ENCODE results near the gene ZNF324. TPM values are rescaled to one million over a fixed set of nuclear protein-coding genes. Genes with fewer than 3 reads are reported as not detected.

ZNF324 gene
- total and polyA plus RNA-seq, 9 of the 15 experiments (the other 6 are each of a cell fraction or from before 2014, with no cell fraction given): 0.92 to 16.4 (median 5.3) TPM

DNA sequence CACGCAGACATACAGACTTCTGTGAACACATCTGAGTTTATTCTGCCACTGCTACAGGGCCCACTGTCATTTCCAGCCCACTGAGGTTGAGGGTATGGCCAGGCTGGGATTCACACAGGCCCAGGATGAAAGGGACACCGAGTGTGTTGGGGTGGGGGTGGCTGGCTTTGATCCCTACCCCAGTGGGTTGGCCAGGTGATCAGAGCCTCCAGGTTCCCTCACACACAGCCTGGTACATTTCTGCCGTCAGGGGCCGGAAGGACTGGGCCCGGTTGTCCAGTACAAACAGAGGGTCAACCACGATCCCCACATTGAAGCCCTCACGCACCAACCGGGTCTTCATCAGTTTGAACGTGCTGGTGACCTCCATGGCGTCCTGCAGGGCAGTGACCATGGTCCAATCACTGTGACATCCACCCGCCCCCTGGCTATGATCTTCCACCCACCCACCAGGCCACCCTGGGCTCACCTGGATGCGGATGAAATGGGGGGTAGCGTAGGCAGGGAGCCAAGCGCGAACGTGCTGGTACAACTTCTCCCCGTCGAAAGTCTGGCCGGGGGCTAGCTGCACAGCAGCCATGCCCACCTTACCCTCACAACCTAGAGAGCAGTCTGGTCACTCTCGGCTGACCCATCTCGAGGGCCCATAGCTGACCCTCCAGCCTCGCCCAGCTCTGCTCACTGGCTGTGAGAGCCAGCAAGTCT is 31.6 kb downstream of the ZNF324 start:
- POLR2A ChIA-PET: interaction anchor here (3.1 kb wide), 1 partner anchor 21 kb away, joined by 14 read pairs; the partner anchor contains the start of gene ZBTB45
- TSS peak; percentile 82 for BruUV-seq (replicated peaks)
- TF ChIP-seq, protein P1, sequence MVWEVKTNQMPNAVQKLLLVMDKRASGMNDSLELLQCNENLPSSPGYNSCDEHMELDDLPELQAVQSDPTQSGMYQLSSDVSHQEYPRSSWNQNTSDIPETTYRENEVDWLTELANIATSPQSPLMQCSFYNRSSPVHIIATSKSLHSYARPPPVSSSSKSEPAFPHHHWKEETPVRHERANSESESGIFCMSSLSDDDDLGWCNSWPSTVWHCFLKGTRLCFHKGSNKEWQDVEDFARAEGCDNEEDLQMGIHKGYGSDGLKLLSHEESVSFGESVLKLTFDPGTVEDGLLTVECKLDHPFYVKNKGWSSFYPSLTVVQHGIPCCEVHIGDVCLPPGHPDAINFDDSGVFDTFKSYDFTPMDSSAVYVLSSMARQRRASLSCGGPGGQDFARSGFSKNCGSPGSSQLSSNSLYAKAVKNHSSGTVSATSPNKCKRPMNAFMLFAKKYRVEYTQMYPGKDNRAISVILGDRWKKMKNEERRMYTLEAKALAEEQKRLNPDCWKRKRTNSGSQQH (CRISPR knock-in tag; IDR thresholded peaks at IDR 0.05): no peak
- no peak for TF ChIP-seq BRCA1 (IDR thresholded peaks at IDR 0.05)
- no peak for TF ChIP-seq BRCA1 (CRISPR knock-in tag; IDR thresholded peaks at IDR 0.05)
- TF ChIP-seq, protein P2, sequence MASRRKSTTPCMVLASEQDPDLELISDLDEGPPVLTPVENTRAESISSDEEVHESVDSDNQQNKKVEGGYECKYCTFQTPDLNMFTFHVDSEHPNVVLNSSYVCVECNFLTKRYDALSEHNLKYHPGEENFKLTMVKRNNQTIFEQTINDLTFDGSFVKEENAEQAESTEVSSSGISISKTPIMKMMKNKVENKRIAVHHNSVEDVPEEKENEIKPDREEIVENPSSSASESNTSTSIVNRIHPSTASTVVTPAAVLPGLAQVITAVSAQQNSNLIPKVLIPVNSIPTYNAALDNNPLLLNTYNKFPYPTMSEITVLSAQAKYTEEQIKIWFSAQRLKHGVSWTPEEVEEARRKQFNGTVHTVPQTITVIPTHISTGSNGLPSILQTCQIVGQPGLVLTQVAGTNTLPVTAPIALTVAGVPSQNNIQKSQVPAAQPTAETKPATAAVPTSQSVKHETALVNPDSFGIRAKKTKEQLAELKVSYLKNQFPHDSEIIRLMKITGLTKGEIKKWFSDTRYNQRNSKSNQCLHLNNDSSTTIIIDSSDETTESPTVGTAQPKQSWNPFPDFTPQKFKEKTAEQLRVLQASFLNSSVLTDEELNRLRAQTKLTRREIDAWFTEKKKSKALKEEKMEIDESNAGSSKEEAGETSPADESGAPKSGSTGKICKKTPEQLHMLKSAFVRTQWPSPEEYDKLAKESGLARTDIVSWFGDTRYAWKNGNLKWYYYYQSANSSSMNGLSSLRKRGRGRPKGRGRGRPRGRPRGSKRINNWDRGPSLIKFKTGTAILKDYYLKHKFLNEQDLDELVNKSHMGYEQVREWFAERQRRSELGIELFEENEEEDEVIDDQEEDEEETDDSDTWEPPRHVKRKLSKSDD (conservative IDR thresholded peaks at IDR 0.05; ENCODE audit: low read length): no peak
- 0 out of 2 replicates have a peak, but pooled peaks have one; percentile 3 for TF ChIP-seq RB1 (IDR thresholded peaks at IDR 0.05; ENCODE audit: low read depth)
- TF ChIP-seq ETV1 (tag; conservative IDR thresholded peaks at IDR 0.05; ENCODE audit: low read depth): peak; percentile 29; the same call in 1 of the 2 replicates
- no peak for TF ChIP-seq JUN (IDR thresholded peaks at IDR 0.05; ENCODE audit: borderline replicate concordance, low read depth, low read length)
- 0 out of 2 replicates have a peak, but pooled peaks have one; percentile 35 for TF ChIP-seq JUN (CRISPR knock-in tag; IDR thresholded peaks at IDR 0.05; ENCODE audit: borderline replicate concordance)
- no peak for TF ChIP-seq ZNF197 (CRISPR knock-in tag; IDR thresholded peaks at IDR 0.05; ENCODE audit: low read depth)
- no peak for TF ChIP-seq ZNF23 (CRISPR knock-in tag; IDR thresholded peaks at IDR 0.05)
- TF ChIP-seq HDAC2 (IDR thresholded peaks at IDR 0.05): 0 out of 2 replicates have a peak, but pooled peaks have one; percentile 29
- TF ChIP-seq, protein P3, sequence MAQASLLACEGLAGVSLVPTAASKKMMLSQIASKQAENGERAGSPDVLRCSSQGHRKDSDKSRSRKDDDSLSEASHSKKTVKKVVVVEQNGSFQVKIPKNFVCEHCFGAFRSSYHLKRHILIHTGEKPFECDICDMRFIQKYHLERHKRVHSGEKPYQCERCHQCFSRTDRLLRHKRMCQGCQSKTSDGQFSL (CRISPR knock-in tag; IDR thresholded peaks at IDR 0.05): 0 out of 2 replicates have a peak, but pooled peaks have one; percentile 10
- TF ChIP-seq, protein P3 (tag; IDR thresholded peaks at IDR 0.05): no peak
- peak; percentile 61 for TF ChIP-seq SAP30 (IDR thresholded peaks at IDR 0.05; ENCODE audit: borderline replicate concordance, insufficient read depth, low read depth, low read length, poor library complexity, severe bottlenecking)
- TF ChIP-seq, protein P4, sequence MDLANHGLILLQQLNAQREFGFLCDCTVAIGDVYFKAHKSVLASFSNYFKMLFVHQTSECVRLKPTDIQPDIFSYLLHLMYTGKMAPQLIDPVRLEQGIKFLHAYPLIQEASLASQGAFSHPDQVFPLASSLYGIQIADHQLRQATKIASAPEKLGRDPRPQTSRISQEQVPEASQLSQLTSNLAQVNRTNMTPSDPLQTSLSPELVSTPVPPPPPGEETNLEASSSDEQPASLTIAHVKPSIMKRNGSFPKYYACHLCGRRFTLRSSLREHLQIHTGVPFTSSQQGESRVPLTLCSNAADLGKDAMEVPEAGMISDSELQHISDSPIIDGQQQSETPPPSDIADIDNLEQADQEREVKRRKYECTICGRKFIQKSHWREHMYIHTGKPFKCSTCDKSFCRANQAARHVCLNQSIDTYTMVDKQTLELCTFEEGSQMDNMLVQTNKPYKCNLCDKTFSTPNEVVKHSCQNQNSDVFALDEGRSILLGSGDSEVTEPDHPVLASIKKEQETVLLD (IDR thresholded peaks at IDR 0.05): no peak

More for the DNA sequence above, 31.6 kb downstream of the ZNF324 start:
- Histone ChIP-seq H3K27me3 (ENCODE audit: control insufficient read depth in 2 of 2, insufficient read depth in 2 of 2, low read length in 2 of 2) (no peaks in the 10 kb centered on the region), H3K4me3 (peak overlapping the region; percentile 67), H3K9me1 (ENCODE audit: control insufficient read depth, insufficient read depth, low read length) (no peaks in the 10 kb centered on the region), H3K79me2 (ENCODE audit: control insufficient read depth, insufficient read depth, low read length) (peaks cover 45% of the 10 kb centered on the region), H4K20me1 (replicated peaks; ENCODE audit: control insufficient read depth, insufficient read depth, low read length) (no peaks in the 10 kb centered on the region), H3K4me2 (ENCODE audit: insufficient read depth, low read length) (peak overlapping the region; percentile 97), H3K36me3 (ENCODE audit: control insufficient read depth, insufficient read depth, low read length) (peaks cover 4% of the 10 kb centered on the region; the same call in 1 of the 3 replicates), H3K9ac (ENCODE audit: insufficient read depth in 1 of 2, low read depth in 2 of 2, low read length in 2 of 2) (peak overlapping the region; percentile 80 to 99), H3K4me1 (replicated peaks in 1 of 2; ENCODE audit: control insufficient read depth in 2 of 2, insufficient read depth in 2 of 2, low read length in 2 of 2) (peaks cover 22 to 32% of the 10 kb centered on the region in 2 experiments; a peak in 4 of 5 replicates), H3K9me3 (replicated peaks; ENCODE audit: control insufficient read depth, insufficient read depth, low read depth, low read length) (no peaks in the 10 kb centered on the region), H2AFZ (ENCODE audit: low read depth, low read length) (peak overlapping the region; percentile 83), H3K27ac (ENCODE audit: extremely low read depth, low read depth, low read length) (peak overlapping the region; percentile 73)
- CTCF ChIA-PET (ENCODE audit: low intra/inter-chr PET ratio): no interaction called here
- in situ Hi-C loops (cut with MboI): no loop called here
- peak; percentile 5 for ATAC-seq
- 1% methylated on average over 17 of the region's 22 CpGs for WGBS (ENCODE audit: insufficient coverage, low coverage, missing lambda C conversion rate)
- no peak for FAIRE-seq
- intact Hi-C loops (cut with micrococcal nuclease): no loop called here
- peak in 2 of 4 experiments; percentile 21 to 33 for DNase-seq (ENCODE audit: extremely low read depth in 1 of 4, low spot score in 3 of 4)

All from K562 (cell line).